BJ (cell line): Measurements from ENCODE around the gene BTBD10. TPM values are rescaled to one million over a fixed set of nuclear protein-coding genes. Genes with fewer than 3 reads are reported as not detected.
A peak's percentile ranks its signal among the peaks of the same experiment; 100 is the strongest.

Experiments
- CTCF ChIA-PET: fragments of 350-600 bp; formaldehyde crosslinking; extraction: SDS; loops from one replicate; lab custom pipeline; 2021; ENCODE audit warnings: antibody characterized with exemption, inconsistent platforms; lab: Yijun Ruan, JAX
- POLR2A ChIA-PET: fragments of 300-600 bp; sonication (Branson Sonifier 250); formaldehyde crosslinking; extraction: SDS; loops from one replicate; lab custom pipeline; 2021; ENCODE audit warnings: antibody characterized with exemption; lab: Charles Lee
- DNase-seq: peaks from one replicate; pipeline ENCODE4 v3.0.0-alpha.2; 2011; ENCODE audit warnings: low read depth
- H3K27me3 ChIP-seq: 2 replicates; pipeline ENCODE4 v1.6.0; 2011; ENCODE audit warnings: low read length; ENCODE audit not compliant: control insufficient read depth, insufficient read depth
- H3K36me3 ChIP-seq: 2 replicates; pipeline ENCODE4 v1.5.1; 2011; ENCODE audit warnings: low read length; ENCODE audit not compliant: control insufficient read depth, insufficient read depth
- H3K4me3 ChIP-seq: 2 replicates; pipeline ENCODE4 v1.5.1; 2011; ENCODE audit warnings: low read depth, mild to moderate bottlenecking, control low read depth, low read length
- CTCF ChIP-seq: IDR thresholded peaks from 2 replicates; pipeline ENCODE4 v1.5.1; 2011; ENCODE audit warnings: low read depth, mild to moderate bottlenecking, control low read depth, inconsistent platforms, low read length, moderate library complexity; ENCODE audit not compliant: insufficient read depth
- polyA plus RNA-seq: library from polyadenylated mRNA; depleted of rRNA; stranded (reverse); fragments of >200 nt; gene quantifications from 2 replicates; pipeline ENCODE4 v1.2.3, GENCODE V29; 2011; rRNA removed

BTBD10 gene
- polyA plus RNA-seq, 1 experiment, result 26.9 TPM

DNA sequence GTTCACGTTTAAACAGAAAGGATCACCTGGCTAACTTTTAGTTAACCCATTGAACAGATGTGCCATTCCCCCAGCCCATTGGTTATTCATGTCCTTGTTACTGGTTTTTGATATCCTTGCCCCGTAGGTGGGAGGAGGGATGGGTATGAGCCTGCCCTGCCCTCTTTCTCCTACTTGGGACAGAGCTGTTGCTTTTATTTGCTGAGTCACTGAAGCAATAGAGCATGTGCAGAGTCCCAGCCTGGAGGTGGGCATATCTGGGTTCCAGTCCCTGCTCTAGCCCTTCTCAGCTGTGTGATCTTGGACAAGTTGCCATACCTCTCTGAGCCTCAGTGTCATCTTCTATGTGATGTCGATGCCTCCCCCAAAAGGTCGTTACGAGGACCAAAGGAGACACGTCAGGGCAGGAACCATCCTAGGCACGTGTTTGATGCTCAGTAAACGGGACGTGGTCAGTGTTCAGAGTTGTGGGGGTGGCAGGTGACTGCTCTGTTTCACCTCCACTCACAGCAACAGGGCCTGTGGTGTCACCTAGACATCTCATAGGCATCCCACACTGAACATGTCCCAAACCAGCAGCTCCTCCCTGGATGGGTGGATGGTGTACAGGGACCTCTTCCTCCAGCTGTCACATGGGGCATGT is 124.5 kb downstream of the BTBD10 start:
- no peak for TF ChIP-seq CTCF
- Histone ChIP-seq H3K4me3 (peak overlapping the region; percentile 30), H3K27me3 (no peaks in the 10 kb centered on the region), H3K36me3 (no peaks in the 10 kb centered on the region)
- ChIA-PET CTCF (interaction anchor here (0.9 to 8.7 kb wide), 9 partner anchors 12 to 155 kb away, joined by 3 to 93 read pairs (median 4); no protein-coding TSS in a partner anchor), POLR2A (no interaction called here)
- DNase-seq, result peak; percentile 26

GRCh38 chr11:13338019-13338426 is 125.0 kb downstream of the BTBD10 start:
- DNase-seq, result peak; percentile 45
- Histone ChIP-seq H3K36me3 (no peaks in the 10 kb centered on the region), H3K27me3 (no peaks in the 10 kb centered on the region), H3K4me3 (peak overlapping the region; percentile 30)
- ChIA-PET CTCF (interaction anchor here (0.7 to 8.7 kb wide), 7 partner anchors 12 to 1007 kb away, joined by 3 to 93 read pairs (median 4); no protein-coding TSS in a partner anchor), POLR2A (interaction anchor here (0.7 kb wide), 1 partner anchor 100 kb away, joined by 3 read pairs; no protein-coding TSS in a partner anchor)
- TF ChIP-seq CTCF, result no peak

Other genes starting within 250 kb of the BTBD10 start
- 6.1 and 6.4 TPM in 2 replicates for gene BMAL1, start 185.4 kb downstream of the BTBD10 start, polyA plus RNA-seq
- not detected in 2 replicates for gene PTH, start 32.8 kb upstream of the BTBD10 start, polyA plus RNA-seq
- 37.5 and 66.0 TPM in 2 replicates for gene FAR1, start 205.4 kb upstream of the BTBD10 start, polyA plus RNA-seq